NT2/D1 (cell line): ENCODE data around the gene CES2.

Source experiments
- DNase-seq: peaks from one replicate; pipeline ENCODE4 v3.0.0-alpha.2; 2011; ENCODE audit warnings: low read depth, low spot score
- H3K27me3 ChIP-seq: 2 replicates; pipeline ENCODE4 v1.6.0; 2011; ENCODE audit warnings: mild to moderate bottlenecking; ENCODE audit not compliant: insufficient read length, insufficient read depth
- H3K36me3 ChIP-seq: 2 replicates; pipeline ENCODE4 v1.6.1; 2011; ENCODE audit warnings: mild to moderate bottlenecking, low read length, mixed read lengths; ENCODE audit not compliant: insufficient read depth, insufficient read length
- H3K4me1 ChIP-seq: 2 replicates; pipeline ENCODE4 v1.5.1; 2011; ENCODE audit not compliant: insufficient read depth, insufficient read length
- H3K4me3 ChIP-seq: 2 replicates; pipeline ENCODE4 v1.5.1; 2011; ENCODE audit warnings: low read depth; ENCODE audit not compliant: insufficient read length
- H3K9ac ChIP-seq: 2 replicates; pipeline ENCODE4 v1.6.0; 2011; ENCODE audit warnings: low read depth; ENCODE audit not compliant: insufficient read length
- H3K9me3 ChIP-seq: 2 replicates; pipeline ENCODE4 v1.5.1; 2011; ENCODE audit warnings: mild to moderate bottlenecking, low read length; ENCODE audit not compliant: insufficient read depth
- SUZ12 ChIP-seq: IDR thresholded peaks from 2 replicates; pipeline ENCODE4 v1.6.1; 2011; ENCODE audit not compliant: insufficient read length, insufficient read depth; ENCODE audit errors: extremely low read depth
- YY1 ChIP-seq: IDR thresholded peaks from 2 replicates; pipeline ENCODE4 v1.6.1; 2011; ENCODE audit not compliant: insufficient read length, insufficient read depth
- ZNF274 ChIP-seq: IDR thresholded peaks from 2 replicates; pipeline ENCODE4 v1.6.1; 2011; ENCODE audit warnings: mild to moderate bottlenecking, low read depth, low read length

The CES2 gene

GRCh38 chr16:66936462-66936861 lies 1.1 kb downstream of the CES2 start:
- no peak overlapping the region for H3K4me3 ChIP-seq
- no peak overlapping the region for H3K9ac ChIP-seq

GRCh38 chr16:66936889-66937554 lies 1.7 kb downstream of the CES2 start:
- Histone ChIP-seq H3K9ac (no peak overlapping the region), H3K36me3 (peaks cover 64% of the 10 kb centered on the region)

More at GRCh38 chr16:66936462-66936861, 1.1 kb downstream of the CES2 start:
- no peaks in the 10 kb centered on the region for H3K27me3 ChIP-seq
- H3K4me1 ChIP-seq = peaks cover 6% of the 10 kb centered on the region
- no peaks in the 10 kb centered on the region for H3K9me3 ChIP-seq
- DNase-seq = no peak
- TF ChIP-seq YY1 = no peak
- no peak for TF ChIP-seq ZNF274
- no peak for TF ChIP-seq SUZ12
- peaks cover 62% of the 10 kb centered on the region for H3K36me3 ChIP-seq

GRCh38 chr16:66937725-66938337 lies 2.5 kb downstream of the CES2 start:
- H3K27me3 ChIP-seq = no peaks in the 10 kb centered on the region
- peaks cover 64% of the 10 kb centered on the region for H3K36me3 ChIP-seq
- no peak for DNase-seq
- no peak for TF ChIP-seq SUZ12
- TF ChIP-seq YY1 = no peak
- no peak for TF ChIP-seq ZNF274
- H3K4me3 ChIP-seq = no peak overlapping the region
- no peak overlapping the region for H3K9ac ChIP-seq
- H3K4me1 ChIP-seq = peaks cover 6% of the 10 kb centered on the region
- H3K9me3 ChIP-seq = no peaks in the 10 kb centered on the region

More at GRCh38 chr16:66936889-66937554, 1.7 kb downstream of the CES2 start:
- DNase-seq = no peak
- Histone ChIP-seq H3K4me3 (no peak overlapping the region), H3K4me1 (peaks cover 6% of the 10 kb centered on the region), H3K27me3 (no peaks in the 10 kb centered on the region), H3K9me3 (no peaks in the 10 kb centered on the region)
- TF ChIP-seq ZNF274 (no peak), SUZ12 (no peak), YY1 (no peak)

GRCh38 chr16:66939366-66939765 lies 4.0 kb downstream of the CES2 start:
- Histone ChIP-seq H3K4me1 (peaks cover 2% of the 10 kb centered on the region), H3K9me3 (no peaks in the 10 kb centered on the region), H3K4me3 (no peak overlapping the region), H3K9ac (no peak overlapping the region), H3K36me3 (peaks cover 77% of the 10 kb centered on the region), H3K27me3 (no peaks in the 10 kb centered on the region)
- no peak for TF ChIP-seq SUZ12
- no peak for TF ChIP-seq YY1
- DNase-seq = no peak

- DNase-seq = no peak
- Histone ChIP-seq H3K9me3 (no peaks in the 10 kb centered on the region), H3K36me3 (peaks cover 77% of the 10 kb centered on the region), H3K4me3 (no peak overlapping the region), H3K4me1 (no peaks in the 10 kb centered on the region), H3K9ac (no peak overlapping the region), H3K27me3 (no peaks in the 10 kb centered on the region)
- TF ChIP-seq SUZ12 = no peak
- TF ChIP-seq YY1 = no peak
- no peak for TF ChIP-seq ZNF274
Observed at GRCh38 chr16:66940236-66940635, 4.9 kb downstream of the CES2 start.

- no peak for TF ChIP-seq YY1
- TF ChIP-seq ZNF274 = no peak
- no peak for TF ChIP-seq SUZ12
- no peak for DNase-seq
- peaks cover 61% of the 10 kb centered on the region for H3K36me3 ChIP-seq
- no peak overlapping the region for H3K9ac ChIP-seq
- H3K9me3 ChIP-seq = no peaks in the 10 kb centered on the region
- H3K4me3 ChIP-seq = no peak overlapping the region
- H3K27me3 ChIP-seq = peaks cover 8% of the 10 kb centered on the region
- H3K4me1 ChIP-seq = peaks cover 2% of the 10 kb centered on the region
Observed at GRCh38 chr16:66942981-66943380, 7.7 kb downstream of the CES2 start.

GRCh38 chr16:66943426-66944053 lies 8.2 kb downstream of the CES2 start:
- Histone ChIP-seq H3K4me3 (no peak overlapping the region), H3K36me3 (peaks cover 56% of the 10 kb centered on the region), H3K4me1 (peaks cover 6% of the 10 kb centered on the region), H3K27me3 (peaks cover 13% of the 10 kb centered on the region), H3K9me3 (no peaks in the 10 kb centered on the region), H3K9ac (no peak overlapping the region)
- no peak for DNase-seq
- TF ChIP-seq SUZ12 (no peak), ZNF274 (no peak)
